Astrocyte (in vitro differentiated cells and primary cell): ENCODE results near the gene PYGB. TPM values are rescaled to one million over a fixed set of nuclear protein-coding genes. Genes with fewer than 3 reads are reported as not detected.
A peak's percentile ranks its signal among the peaks of the same experiment; 100 is the strongest.

Experiments used
- DNase-seq: peaks from one replicate; pipeline ENCODE4 v3.0.0-alpha.2; 2010; ENCODE audit warnings: low read depth
- FAIRE-seq: peaks from 2 replicates; lab custom pipeline; 2011; peaks lifted over from hg19 to GRCh38; lab: Jason Lieb, UNC
- H2AFZ ChIP-seq: 2 replicates; pipeline ENCODE4 v1.6.0; 2012; ENCODE audit warnings: low read depth, low read length, inconsistent platforms
- H3K27ac ChIP-seq: 2 replicates; pipeline ENCODE4 v1.5.1; 2011; ENCODE audit warnings: low read depth, low read length, inconsistent platforms
- H3K27me3 ChIP-seq: 2 replicates; pipeline ENCODE4 v1.6.0; 2011; ENCODE audit warnings: low read length, inconsistent platforms; ENCODE audit not compliant: insufficient read depth
- H3K36me3 ChIP-seq: 2 replicates; pipeline ENCODE4 v1.5.1; 2011; ENCODE audit warnings: low read length, inconsistent platforms; ENCODE audit not compliant: insufficient read depth
- H3K4me1 ChIP-seq: 2 replicates; pipeline ENCODE4 v1.5.1; 2011; ENCODE audit warnings: low read length, inconsistent platforms; ENCODE audit not compliant: insufficient read depth
- H3K4me2 ChIP-seq: 2 replicates; pipeline ENCODE4 v1.6.0; 2012; ENCODE audit warnings: low read length, inconsistent platforms
- H3K4me3 ChIP-seq: 2 replicates; pipeline ENCODE4 v1.5.1; 2011; ENCODE audit warnings: low read depth, mild to moderate bottlenecking, low read length, inconsistent platforms; ENCODE audit not compliant: insufficient read depth
- H3K79me2 ChIP-seq: 2 replicates; pipeline ENCODE4 v1.6.0; 2012; ENCODE audit warnings: mild to moderate bottlenecking, low read length, inconsistent platforms; ENCODE audit not compliant: insufficient read depth
- H3K9ac ChIP-seq: 2 replicates; pipeline ENCODE4 v1.6.0; 2012; ENCODE audit warnings: mild to moderate bottlenecking, low read length, inconsistent platforms
- H3K9me3 ChIP-seq: 2 replicates; pipeline ENCODE4 v1.5.1; 2012; ENCODE audit warnings: low read depth, mild to moderate bottlenecking, low read length, inconsistent platforms; ENCODE audit not compliant: insufficient read depth
- H4K20me1 ChIP-seq: 2 replicates; pipeline ENCODE4 v1.6.0; 2012; ENCODE audit warnings: low read length, inconsistent platforms; ENCODE audit not compliant: insufficient read depth
- H3K27ac Mint-ChIP-seq: one replicate; pipeline ENCODE4 v1.8.0; 2021; ENCODE audit warnings: mild to moderate bottlenecking, mixed read lengths; ENCODE audit not compliant: unreplicated experiment
- H3K27me3 Mint-ChIP-seq: one replicate; pipeline ENCODE4 v1.8.0; 2021; ENCODE audit warnings: low read depth, mixed read lengths; ENCODE audit not compliant: unreplicated experiment
- H3K36me3 Mint-ChIP-seq: one replicate; pipeline ENCODE4 v1.8.0; 2021; ENCODE audit warnings: low read depth, mixed read lengths; ENCODE audit not compliant: unreplicated experiment
- H3K4me1 Mint-ChIP-seq: one replicate; pipeline ENCODE4 v1.8.0; 2021; ENCODE audit warnings: low read depth, mixed read lengths; ENCODE audit not compliant: unreplicated experiment
- H3K4me3 Mint-ChIP-seq: one replicate; pipeline ENCODE4 v1.8.0; 2021; ENCODE audit warnings: mild to moderate bottlenecking, moderate library complexity, mixed read lengths; ENCODE audit not compliant: unreplicated experiment
- H3K9me3 Mint-ChIP-seq: one replicate; pipeline ENCODE4 v1.8.0; 2021; ENCODE audit warnings: mild to moderate bottlenecking, mixed read lengths; ENCODE audit not compliant: unreplicated experiment
- EZH2 ChIP-seq: IDR thresholded peaks from 2 replicates; pipeline ENCODE4 v1.6.1; 2012; ENCODE audit warnings: mild to moderate bottlenecking, low read length, inconsistent platforms; ENCODE audit not compliant: insufficient read depth
- total RNA-seq: library from RNA; stranded (reverse); gene quantifications from 2 replicates; pipeline ENCODE4 v1.2.1, GENCODE V29; 2021
- TF ChIP-seq, protein P1 (sequence below): IDR thresholded peaks from 2 replicates; pipeline ENCODE4 v1.5.1; 2011; ENCODE audit warnings: low read depth, mild to moderate bottlenecking, inconsistent platforms, low read length, moderate library complexity; ENCODE audit not compliant: insufficient read depth

The PYGB gene
- total RNA-seq, 1 donor from 2014 or later: 206 TPM

DNA sequence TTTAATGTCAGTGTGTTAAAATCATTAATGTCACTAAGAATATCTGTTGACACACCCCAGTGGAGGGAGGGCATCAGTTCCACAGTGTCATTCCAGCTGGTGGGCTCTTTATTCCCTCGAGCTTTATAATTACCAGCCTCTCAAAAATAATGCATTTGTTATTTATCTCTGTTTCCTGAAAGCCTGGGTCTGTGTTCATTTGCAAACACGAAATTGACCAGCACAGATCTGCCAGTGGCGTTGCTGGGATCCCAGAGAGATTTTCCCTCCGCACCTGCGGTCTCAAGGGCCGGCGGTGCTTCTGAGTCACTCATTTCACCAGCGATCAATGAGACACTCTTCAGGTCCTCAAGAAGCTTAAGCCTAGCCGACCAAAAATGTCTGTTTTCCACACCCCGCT is 5.7 kb upstream of the PYGB start:
- Histone ChIP-seq H3K4me2 (no peak overlapping the region), H3K27ac (no peak overlapping the region), H3K4me1 (peaks cover 30% of the 10 kb centered on the region), H3K4me3 (no peak overlapping the region), H3K9ac (no peak overlapping the region), H3K9me3 (no peaks in the 10 kb centered on the region), H3K36me3 (no peaks in the 10 kb centered on the region), H2AFZ (no peak overlapping the region), H4K20me1 (no peaks in the 10 kb centered on the region), H3K27me3 (no peaks in the 10 kb centered on the region), H3K79me2 (peaks cover 7% of the 10 kb centered on the region)
- Mint-ChIP-seq H3K27ac (peak overlapping the region; percentile 75), H3K36me3 (peaks cover 7% of the 10 kb centered on the region), H3K4me3 (no peak overlapping the region), H3K4me1 (peaks cover 51% of the 10 kb centered on the region), H3K9me3 (no peaks in the 10 kb centered on the region), H3K27me3 (no peaks in the 10 kb centered on the region)
- TF ChIP-seq, protein P1, sequence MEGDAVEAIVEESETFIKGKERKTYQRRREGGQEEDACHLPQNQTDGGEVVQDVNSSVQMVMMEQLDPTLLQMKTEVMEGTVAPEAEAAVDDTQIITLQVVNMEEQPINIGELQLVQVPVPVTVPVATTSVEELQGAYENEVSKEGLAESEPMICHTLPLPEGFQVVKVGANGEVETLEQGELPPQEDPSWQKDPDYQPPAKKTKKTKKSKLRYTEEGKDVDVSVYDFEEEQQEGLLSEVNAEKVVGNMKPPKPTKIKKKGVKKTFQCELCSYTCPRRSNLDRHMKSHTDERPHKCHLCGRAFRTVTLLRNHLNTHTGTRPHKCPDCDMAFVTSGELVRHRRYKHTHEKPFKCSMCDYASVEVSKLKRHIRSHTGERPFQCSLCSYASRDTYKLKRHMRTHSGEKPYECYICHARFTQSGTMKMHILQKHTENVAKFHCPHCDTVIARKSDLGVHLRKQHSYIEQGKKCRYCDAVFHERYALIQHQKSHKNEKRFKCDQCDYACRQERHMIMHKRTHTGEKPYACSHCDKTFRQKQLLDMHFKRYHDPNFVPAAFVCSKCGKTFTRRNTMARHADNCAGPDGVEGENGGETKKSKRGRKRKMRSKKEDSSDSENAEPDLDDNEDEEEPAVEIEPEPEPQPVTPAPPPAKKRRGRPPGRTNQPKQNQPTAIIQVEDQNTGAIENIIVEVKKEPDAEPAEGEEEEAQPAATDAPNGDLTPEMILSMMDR: no peak
- TF ChIP-seq EZH2: no peak
- no peak for DNase-seq
- FAIRE-seq: no peak

DNA sequence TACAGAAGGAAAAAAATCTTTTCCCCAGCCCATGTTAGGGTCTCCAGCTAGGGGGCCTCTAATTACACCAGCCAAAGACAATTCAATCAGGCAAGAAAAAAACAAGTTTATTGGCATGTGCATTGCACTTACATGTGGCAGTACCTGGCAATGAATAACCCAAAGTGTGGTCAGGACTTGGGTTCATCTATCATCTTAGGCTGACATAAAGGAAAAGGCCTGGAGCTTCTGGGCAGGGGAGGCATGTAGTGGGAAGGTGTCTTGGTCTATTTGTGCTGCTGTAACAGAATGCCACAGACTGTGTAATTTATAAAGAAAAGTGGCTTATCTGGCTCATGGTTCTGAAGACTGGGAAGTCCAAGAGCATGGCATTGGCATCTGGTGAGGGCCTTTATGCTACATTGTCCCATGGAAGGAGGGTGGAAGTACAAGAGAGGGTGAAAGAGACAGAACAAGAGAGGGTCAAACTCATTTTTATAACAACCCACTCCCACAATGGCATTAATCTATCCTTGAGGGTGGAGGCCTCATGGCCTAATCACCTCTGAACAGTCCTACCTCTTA is 4.4 kb upstream of the PYGB start:
- TF ChIP-seq, protein P1: no peak
- TF ChIP-seq EZH2: no peak
- FAIRE-seq (no peak), DNase-seq (no peak)
- no peaks in the 10 kb centered on the region for H3K36me3 ChIP-seq
- H3K27me3 Mint-ChIP-seq: no peaks in the 10 kb centered on the region
- H3K9ac ChIP-seq: no peak overlapping the region
- H3K79me2 ChIP-seq: peaks cover 12% of the 10 kb centered on the region
- H3K4me1 Mint-ChIP-seq: peaks cover 41% of the 10 kb centered on the region
- no peaks in the 10 kb centered on the region for H3K27me3 ChIP-seq
- no peaks in the 10 kb centered on the region for H3K9me3 Mint-ChIP-seq
- peaks cover 22% of the 10 kb centered on the region for H3K4me1 ChIP-seq
- H3K27ac ChIP-seq: no peak overlapping the region
- no peaks in the 10 kb centered on the region for H4K20me1 ChIP-seq
- peaks cover 7% of the 10 kb centered on the region for H3K36me3 Mint-ChIP-seq
- no peak overlapping the region for H2AFZ ChIP-seq
- no peak overlapping the region for H3K27ac Mint-ChIP-seq
- H3K4me3 Mint-ChIP-seq: no peak overlapping the region
- no peak overlapping the region for H3K4me2 ChIP-seq
- H3K9me3 ChIP-seq: no peaks in the 10 kb centered on the region
- H3K4me3 ChIP-seq: no peak overlapping the region

DNA sequence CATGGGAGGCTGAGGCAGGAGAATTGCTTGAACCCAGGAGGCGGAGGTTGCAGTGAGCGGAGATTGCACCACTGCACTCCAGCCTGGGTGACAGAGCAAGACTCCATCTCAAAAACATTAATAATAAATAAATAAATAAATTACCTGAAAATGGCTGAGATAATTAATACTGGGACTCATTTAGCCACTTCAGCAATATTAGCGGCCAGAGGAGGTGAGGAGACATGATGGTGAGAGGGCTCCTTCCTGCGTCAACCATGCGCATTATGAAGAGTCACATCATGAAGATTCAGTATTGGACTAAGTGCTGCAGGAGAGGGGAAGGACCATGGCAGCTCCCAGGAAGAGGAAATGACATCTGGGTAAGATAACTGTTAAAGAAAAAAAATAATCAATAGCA is 2.9 kb upstream of the PYGB start:
- no peak overlapping the region for H3K4me3 ChIP-seq
- H3K79me2 ChIP-seq: peaks cover 27% of the 10 kb centered on the region
- H3K9ac ChIP-seq: no peak overlapping the region
- no peaks in the 10 kb centered on the region for H3K36me3 ChIP-seq
- no peaks in the 10 kb centered on the region for H3K27me3 Mint-ChIP-seq
- H2AFZ ChIP-seq: no peak overlapping the region
- no peaks in the 10 kb centered on the region for H3K9me3 ChIP-seq
- no peak overlapping the region for H3K27ac Mint-ChIP-seq
- H3K4me1 Mint-ChIP-seq: peaks cover 39% of the 10 kb centered on the region
- TF ChIP-seq EZH2: no peak
- TF ChIP-seq, protein P1: no peak
- H3K4me1 ChIP-seq: peaks cover 16% of the 10 kb centered on the region
- FAIRE-seq (no peak), DNase-seq (no peak)
- H3K4me2 ChIP-seq: no peak overlapping the region
- no peaks in the 10 kb centered on the region for H3K27me3 ChIP-seq
- no peak overlapping the region for H3K4me3 Mint-ChIP-seq
- H3K36me3 Mint-ChIP-seq: peaks cover 7% of the 10 kb centered on the region
- no peak overlapping the region for H3K27ac ChIP-seq
- H3K9me3 Mint-ChIP-seq: no peaks in the 10 kb centered on the region
- H4K20me1 ChIP-seq: peaks cover 12% of the 10 kb centered on the region
